K562 (cell line): ENCODE results near the gene C3orf52. TPM values are rescaled to one million over a fixed set of nuclear protein-coding genes. Genes with fewer than 3 reads are reported as not detected.

Experiments used
- ATAC-seq: fragments of 200-7000 bp; cut with Tn5 transposase; 3 replicates; pipeline ENCODE4 v1.9.1; 2020; ENCODE audit warnings: moderate library complexity
- BruUV-seq: library from RNA; stranded (reverse); fragments of 400-500 nt; replicated peaks from 2 replicates; lab custom pipeline; 2021; lab: Mats Ljungman, UMichigan
- CTCF ChIA-PET: fragments of 300-600 bp; formaldehyde crosslinking; extraction: SDS; loops from one replicate; lab custom pipeline; 2021; ENCODE audit warnings: low intra/inter-chr PET ratio; lab: Yijun Ruan, JAX
- POLR2A ChIA-PET: fragments of 300-600, 350-650 bp; sonication (Branson Sonifier 250); formaldehyde crosslinking; extraction: SDS; loops from one replicate; lab custom pipeline; 2021; ENCODE audit warnings: antibody characterized with exemption, inconsistent platforms; lab: Yijun Ruan, JAX
- DNase-seq, 4 experiments: peaks; one replicate each; pipeline versions ENCODE4 v3.0.0 to v3.0.0-alpha.2; 2011 to 2018; ENCODE audit warnings: low spot score in 3 of 4, mixed read lengths in 3 of 4; ENCODE audit errors: extremely low read depth in 1 of 4
- FAIRE-seq: peaks from 2 replicates; lab custom pipeline; 2011; peaks lifted over from hg19 to GRCh38; lab: Jason Lieb, UNC
- H2AFZ ChIP-seq: 2 replicates; pipeline ENCODE4 v1.6.0; 2011; ENCODE audit warnings: low read depth, low read length, control low read depth, inconsistent platforms
- H3K27ac ChIP-seq: fragments of 200-600 bp; 3 replicates; pipeline ENCODE4 v1.8.0; 2011; ENCODE audit warnings: low read depth, mild to moderate bottlenecking, control low read depth, inconsistent platforms, low read length, moderate library complexity, mixed read lengths; ENCODE audit errors: extremely low read depth
- H3K27me3 ChIP-seq, 2 experiments: fragments of 300-600 bp in 1 of 2; 2 replicates in 1 of 2; 3 replicates in 1 of 2; pipeline versions ENCODE4 v1.6.0 to v1.8.0; 2011; ENCODE audit warnings: inconsistent platforms in 2 of 2, low read length in 2 of 2, mild to moderate bottlenecking in 1 of 2, mixed read lengths in 1 of 2, moderate library complexity in 1 of 2; ENCODE audit not compliant: control insufficient read depth in 2 of 2, insufficient read depth in 2 of 2
- H3K36me3 ChIP-seq: fragments of 300-600 bp; 3 replicates; pipeline ENCODE4 v1.8.0; 2011; ENCODE audit warnings: mild to moderate bottlenecking, low read length, inconsistent platforms; ENCODE audit not compliant: control insufficient read depth, insufficient read depth
- H3K4me1 ChIP-seq, 2 experiments: fragments of 200-600 bp in 1 of 2; replicated peaks in 1 of 2; 2 replicates in 1 of 2; 3 replicates in 1 of 2; pipeline versions ENCODE4 v1.5.1 to v1.8.0; 2011; ENCODE audit warnings: inconsistent platforms in 2 of 2, low read length in 2 of 2, mild to moderate bottlenecking in 1 of 2, mixed read lengths in 1 of 2, moderate library complexity in 1 of 2; ENCODE audit not compliant: control insufficient read depth in 2 of 2, insufficient read depth in 2 of 2
- H3K4me2 ChIP-seq: 2 replicates; pipeline ENCODE4 v1.6.1; 2011; ENCODE audit warnings: low read length, control low read depth, inconsistent platforms, mixed read lengths; ENCODE audit not compliant: insufficient read depth
- H3K4me3 ChIP-seq: fragments of 200-600 bp; sonication (generic), shearing (Covaris generic); 2 replicates; pipeline ENCODE4 v1.5.1; 2016; ENCODE audit warnings: control low read depth, inconsistent platforms
- H3K79me2 ChIP-seq: fragments of 200-600 bp; 3 replicates; pipeline ENCODE4 v1.8.0; 2011; ENCODE audit warnings: low read length, inconsistent platforms; ENCODE audit not compliant: control insufficient read depth, insufficient read depth
- H3K9ac ChIP-seq, 2 experiments: 2 replicates each; pipeline versions ENCODE4 v1.6.0 to v1.6.1; 2011; ENCODE audit warnings: low read depth in 2 of 2, low read length in 2 of 2, control low read depth in 1 of 2, inconsistent platforms in 1 of 2, mild to moderate bottlenecking in 1 of 2, mixed read lengths in 1 of 2; ENCODE audit not compliant: insufficient read depth in 1 of 2
- H3K9me1 ChIP-seq: one replicate; pipeline ENCODE4 v1.6.0; 2011; ENCODE audit warnings: inconsistent platforms, mild to moderate bottlenecking, low read length, moderate library complexity; ENCODE audit not compliant: control insufficient read depth, insufficient read depth
- H3K9me3 ChIP-seq: replicated peaks from 2 replicates; pipeline ENCODE4 v1.5.1; 2011; ENCODE audit warnings: low read depth, low read length, inconsistent platforms; ENCODE audit not compliant: control insufficient read depth, insufficient read depth
- H4K20me1 ChIP-seq: replicated peaks from 2 replicates; pipeline ENCODE4 v1.6.1; 2011; ENCODE audit warnings: low read length, inconsistent platforms, mixed read lengths; ENCODE audit not compliant: control insufficient read depth, insufficient read depth
- ARHGAP35 ChIP-seq: fragments of 450-650 bp; IDR thresholded peaks from 2 replicates; pipeline ENCODE4 v1.6.1; 2018; ENCODE audit not compliant: partially characterized antibody
- ARID3A ChIP-seq: IDR thresholded peaks from 2 replicates; pipeline ENCODE4 v1.6.1; 2012; ENCODE audit warnings: low read depth, low read length, improper control_type of control experiment, borderline replicate concordance
- FOXJ2 ChIP-seq: fragments of 200-800 bp; sonication (Bioruptor generic); IDR thresholded peaks from 2 replicates; pipeline ENCODE4 v1.6.1; 2016; ENCODE audit warnings: missing genetic modification characterization, missing compliant biosample characterization
- HDAC8 ChIP-seq: fragments of 450-650 bp; IDR thresholded peaks from 2 replicates; pipeline ENCODE4 v1.6.1; 2016; ENCODE audit warnings: mild to moderate bottlenecking, missing genetic modification characterization, moderate library complexity, missing compliant biosample characterization
- MIER1 ChIP-seq: fragments of 450-650 bp; IDR thresholded peaks from 2 replicates; pipeline ENCODE4 v1.6.1; 2016; ENCODE audit warnings: antibody characterized with exemption, mild to moderate bottlenecking, low read depth
- NRF1 ChIP-seq, 2 experiments: fragments of 450-650 bp; IDR thresholded peaks in 1 of 2; conservative IDR thresholded peaks in 1 of 2; 2 replicates each; pipeline ENCODE4 v1.6.1; 2014; ENCODE audit warnings: mild to moderate bottlenecking in 2 of 2
- WGBS: fragments of 100-300 bp; shearing (Covaris generic); methylation state at CpG from one replicate; pipeline ENCODE4 v1.1.6; 2016; ENCODE audit warnings: low coverage, mixed read lengths; ENCODE audit not compliant: insufficient coverage; ENCODE audit errors: missing lambda C conversion rate; 5-methylcytosine and 5-hydroxymethylcytosine counted together
- in situ Hi-C: fragments of 300-500 bp; cut with MboI; formaldehyde crosslinking; loops from 4 replicates; pipeline ENCODE4 v1.15.0; 2018; ENCODE audit warnings: inconsistent platforms, mixed read lengths
- intact Hi-C: fragments of 100-400 bp; cut with micrococcal nuclease; formaldehyde crosslinking; loops from 2 replicates; pipeline ENCODE4 v1.14.2; 2022
- polyA plus RNA-seq, 8 experiments: library from polyadenylated mRNA; depleted of rRNA in 4 of 8; stranded (reverse) in 5 of 8; unstranded in 3 of 8; fragments of >200 nt; fragmentation: Nextera tagmentation in 2 of 8; fragmentation: Illumina TruSeq in 1 of 8; extraction: Ambion mirVana in 2 of 8; extraction: Trizol in 1 of 8; gene quantifications; 2 replicates each; pipeline versions ENCODE4 v1.2.1 to v1.2.3, GENCODE V29; 2011 to 2014; ENCODE audit warnings: inconsistent platforms in 1 of 8, missing spikeins in 1 of 8
- total RNA-seq, 7 experiments: library from RNA; depleted of rRNA in 6 of 7; stranded (reverse); fragments of >200 nt in 6 of 7; fragmentation: Illumina TruSeq in 2 of 7; extraction: Trizol in 2 of 7; gene quantifications; 2 replicates each; pipeline versions ENCODE4 v1.2.1 to v1.2.3, GENCODE V29; 2011 to 2021; ENCODE audit warnings: low replicate concordance in 1 of 7

C3orf52 gene
- total and polyA plus RNA-seq, 9 of the 15 experiments (the other 6 are each of a cell fraction or from before 2014, with no cell fraction given) = 2.8 to 6.1 (median 3.8) TPM

DNA sequence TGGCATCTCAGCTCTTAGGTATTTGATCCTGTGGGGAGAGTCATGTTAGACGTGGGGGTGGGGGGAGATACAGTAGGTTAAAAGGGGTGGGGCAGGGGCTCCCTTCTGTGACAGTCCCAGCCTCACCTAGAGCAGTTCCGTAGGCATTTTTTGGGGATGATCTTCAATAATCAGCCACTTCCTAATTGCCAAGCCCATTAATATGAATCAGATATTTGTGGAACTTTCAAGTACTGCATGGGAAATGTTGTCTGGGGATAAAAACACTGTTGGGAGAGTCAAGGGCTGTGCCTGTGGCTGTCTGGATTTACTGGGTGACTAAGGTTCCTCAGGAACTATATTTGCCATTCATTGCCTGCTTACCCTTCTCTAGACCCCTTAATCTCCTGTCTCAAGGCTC is 9.5 kb downstream of the C3orf52 start:
- in situ Hi-C loops = no loop called here
- Histone ChIP-seq H3K36me3 (no peaks in the 10 kb centered on the region), H3K4me2 (no peak overlapping the region), H2AFZ (no peak overlapping the region), H3K27ac (no peak overlapping the region), H4K20me1 (no peaks in the 10 kb centered on the region), H3K27me3 (no peaks in the 10 kb centered on the region), H3K9ac (no peak overlapping the region), H3K4me1 (0 out of 5 replicates have a peak, but pooled peaks cover 0 to 2% of the 10 kb centered on the region in 2 experiments), H3K9me1 (no peaks in the 10 kb centered on the region), H3K4me3 (no peak overlapping the region), H3K79me2 (no peaks in the 10 kb centered on the region), H3K9me3 (no peaks in the 10 kb centered on the region)
- DNase-seq (no peak), ATAC-seq (no peak), FAIRE-seq (no peak)
- POLR2A ChIA-PET = no interaction called here
- WGBS = 0% methylated on average over 2 of the region's 2 CpGs
- CTCF ChIA-PET = no interaction called here
- TF ChIP-seq FOXJ2 (tag) (no peak), NRF1 (conservative IDR thresholded peaks at IDR 0.05 in 1 of 2, IDR thresholded peaks at IDR 0.05 in 1 of 2) (no peak), HDAC8 (tag) (no peak), MIER1 (no peak), ARHGAP35 (no peak), ARID3A (no peak)
- BruUV-seq = no TSS peak
- intact Hi-C loops = no loop called here
